COLO829 (cell line): ENCODE measurements around the gene TLE4.
"Not testable (repeated sequence)": the region's sequence is repeated elsewhere in the genome, so short reads cannot be mapped to it uniquely, and the experiment has no call there.

Experiments used
- DNase-seq: peaks from one replicate; pipeline ENCODE4 v3.0.0; 2012; ENCODE audit warnings: low spot score

Gene TLE4

DNA sequence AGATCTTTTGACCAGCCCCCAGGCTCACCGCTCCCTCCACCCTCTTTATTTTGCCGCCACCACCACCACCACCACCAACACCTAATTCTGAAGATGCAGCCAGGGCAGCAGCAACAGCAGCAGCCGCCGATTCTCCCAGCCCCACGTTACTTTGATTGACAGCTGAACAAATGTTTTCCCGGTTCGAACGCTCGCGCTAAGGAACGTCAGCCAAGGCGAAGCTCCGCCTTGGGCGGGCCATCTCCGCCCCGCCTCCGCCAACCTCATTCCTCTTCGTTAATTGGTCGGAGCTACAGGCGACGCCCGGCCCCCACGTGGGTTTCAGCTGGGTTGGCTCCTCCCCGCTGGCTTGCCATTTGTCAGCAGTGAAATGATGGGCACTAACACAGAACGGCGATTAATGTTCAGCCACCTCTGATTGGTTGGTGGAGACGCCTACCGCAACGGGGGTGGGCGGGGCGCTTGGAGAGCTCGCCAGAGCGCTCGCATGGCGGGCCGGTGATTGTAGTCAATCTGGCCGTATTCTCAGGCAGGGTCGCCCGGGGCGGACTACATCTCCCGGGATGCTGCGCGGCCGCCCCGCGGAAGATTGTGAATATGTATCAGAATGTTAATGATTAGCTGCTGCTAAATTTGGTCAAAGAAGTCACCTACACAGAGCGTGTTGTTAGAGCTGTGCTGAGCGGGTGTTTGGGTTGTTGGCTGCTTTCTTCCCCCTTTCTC lies at the start of gene TLE4:
Gene TLE4, plus strand, starts transcription at position 657 of the 723 bp plus-strand sequence. CDS start 826 bp downstream, outside the sequence.
- DNase-seq = peak; percentile 98

DNA sequence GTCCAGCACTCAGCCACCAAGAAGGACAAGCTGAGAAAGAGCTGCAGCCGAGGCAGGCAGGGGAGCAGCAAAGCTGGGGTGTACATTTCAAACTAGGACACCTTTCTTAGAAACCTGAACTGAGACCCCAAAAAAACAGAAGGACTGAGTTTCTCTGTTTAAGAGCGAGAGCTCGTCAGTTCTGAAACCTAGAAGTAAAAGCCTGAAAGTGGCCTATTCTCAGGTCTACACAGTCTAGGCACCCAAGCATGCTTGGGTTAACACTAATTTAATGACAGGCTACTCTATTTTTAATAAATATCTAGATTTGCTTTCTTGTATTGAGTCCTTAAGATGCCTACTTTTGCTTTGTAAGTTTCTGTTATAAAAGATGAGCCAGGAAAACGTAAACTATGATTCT lies 49.0 kb upstream of the TLE4 start:
- DNase-seq = no peak

DNA sequence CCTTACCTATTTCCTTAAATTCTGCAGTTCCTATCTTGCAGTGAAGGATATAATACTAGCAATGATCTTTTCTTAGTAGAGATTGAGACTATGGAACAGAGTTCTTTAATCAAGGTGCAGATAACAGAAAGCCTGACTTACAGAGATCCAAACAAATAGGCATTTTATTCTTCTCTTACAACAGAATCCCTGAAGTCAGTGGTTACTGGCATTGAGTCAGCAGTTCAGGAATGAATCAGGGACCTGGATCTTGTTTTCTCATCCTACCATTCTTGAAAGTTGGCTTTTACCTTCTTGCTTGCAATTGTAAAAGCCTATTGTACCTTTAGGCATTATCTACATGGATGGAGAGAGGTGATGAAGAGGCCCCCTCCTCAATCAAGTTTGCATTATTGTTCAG lies 47.5 kb upstream of the TLE4 start:
- peak; percentile 12 for DNase-seq

DNA sequence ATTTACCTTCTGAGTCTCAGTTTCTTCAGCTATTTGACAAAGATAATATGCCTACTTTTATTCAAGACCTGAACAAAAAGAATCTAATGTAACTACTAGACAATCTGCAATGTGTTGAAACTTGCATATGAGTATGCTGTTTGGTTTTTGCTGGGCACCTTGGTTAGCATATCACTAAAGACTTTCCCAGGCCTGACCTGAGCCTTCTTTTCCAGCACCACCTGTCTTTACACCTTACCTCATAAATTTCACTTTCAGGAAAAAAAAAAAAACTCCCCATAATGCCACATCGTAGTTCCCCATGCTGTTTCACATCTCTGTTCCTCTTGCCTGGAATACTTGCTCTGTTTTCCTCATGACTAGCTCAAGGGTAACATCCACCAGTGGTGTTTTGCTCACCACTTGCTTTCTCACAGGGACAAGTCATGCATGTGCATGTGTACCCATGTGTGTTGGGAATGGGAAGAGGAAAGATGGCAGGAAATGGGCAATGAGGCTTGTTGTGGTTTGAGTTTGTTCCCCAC lies 45.6 kb upstream of the TLE4 start:
- no peak for DNase-seq

- no peak for DNase-seq
Measured at GRCh38 chr9:79535534-79535933, 36.2 kb upstream of the TLE4 start.

DNA sequence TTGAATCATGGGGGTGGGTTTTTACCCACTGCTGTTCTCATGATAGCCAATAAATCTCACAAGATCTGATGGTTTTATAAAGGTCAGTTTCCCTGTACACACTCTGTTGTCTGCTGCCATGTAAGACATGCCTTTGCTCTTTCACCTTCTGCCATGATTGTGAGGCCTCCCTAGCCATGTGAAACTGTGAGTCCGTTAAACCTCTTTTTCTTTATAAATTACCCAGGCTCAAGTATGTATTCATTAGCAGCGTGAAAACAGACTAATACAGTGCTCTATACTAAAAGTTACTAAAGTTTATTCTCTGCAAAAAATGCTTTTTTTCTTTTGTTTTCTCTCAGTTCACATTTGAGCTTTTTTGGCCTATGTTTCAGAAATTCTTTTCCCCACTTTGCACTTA lies 33.9 kb upstream of the TLE4 start:
- DNase-seq = no peak

- no peak for DNase-seq
Measured at GRCh38 chr9:79542735-79543620, 28.8 kb upstream of the TLE4 start.

DNA sequence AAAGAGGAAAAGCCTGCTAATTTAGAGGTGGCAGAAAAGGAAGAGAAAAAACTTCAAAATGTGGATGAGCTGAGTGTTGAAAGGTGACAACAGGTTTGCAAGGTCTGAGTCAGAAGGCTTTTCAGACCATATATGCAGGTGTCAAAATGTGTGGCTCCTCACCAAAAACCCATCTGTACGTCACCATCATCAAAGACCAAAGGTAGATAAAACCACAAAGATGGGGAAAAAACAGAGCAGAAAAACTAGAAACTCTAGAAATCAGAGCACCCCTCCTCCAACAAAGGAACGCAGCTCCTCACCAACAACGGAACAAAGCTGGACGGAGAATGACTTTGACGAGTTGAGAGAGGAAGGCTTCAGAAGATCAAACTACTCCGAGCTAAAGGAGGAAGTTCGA lies 27.4 kb upstream of the TLE4 start:
- not testable (repeated sequence) for DNase-seq

- no peak for DNase-seq
Measured at GRCh38 chr9:79551586-79551985, 20.2 kb upstream of the TLE4 start.

GRCh38 chr9:79551994-79552393 lies 19.8 kb upstream of the TLE4 start:
- no peak for DNase-seq

GRCh38 chr9:79555474-79556089 lies 16.2 kb upstream of the TLE4 start:
- no peak for DNase-seq

GRCh38 chr9:79559495-79560181 lies 12.1 kb upstream of the TLE4 start:
- DNase-seq = peak; percentile 79

- DNase-seq = no peak
Measured at GRCh38 chr9:79562749-79563386, 8.9 kb upstream of the TLE4 start.

GRCh38 chr9:79564105-79564504 lies 7.7 kb upstream of the TLE4 start:
- no peak for DNase-seq

- no peak for DNase-seq
Measured at GRCh38 chr9:79565245-79565644, 6.5 kb upstream of the TLE4 start.

DNA sequence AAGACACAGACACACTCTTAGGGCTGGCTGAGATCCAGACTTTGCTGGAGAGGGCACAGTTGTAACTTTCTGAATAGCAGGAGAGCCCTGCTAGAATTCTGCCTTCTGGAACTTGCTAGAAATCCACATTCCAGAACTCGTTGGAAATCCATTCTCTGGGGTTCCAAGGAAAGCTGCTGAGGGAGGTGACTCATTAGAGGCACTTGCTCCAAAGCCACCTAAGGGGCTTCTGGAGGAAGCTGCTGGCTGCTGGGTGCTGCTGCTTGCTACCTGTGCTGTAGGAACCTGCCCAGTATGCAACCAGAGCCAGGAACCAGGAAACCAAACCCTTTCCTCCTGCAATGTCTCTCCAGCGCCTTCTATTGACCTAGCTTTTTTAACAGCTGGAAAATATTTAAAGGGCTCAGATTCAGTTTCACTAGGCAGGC lies 4.1 kb upstream of the TLE4 start:
- no peak for DNase-seq

DNA sequence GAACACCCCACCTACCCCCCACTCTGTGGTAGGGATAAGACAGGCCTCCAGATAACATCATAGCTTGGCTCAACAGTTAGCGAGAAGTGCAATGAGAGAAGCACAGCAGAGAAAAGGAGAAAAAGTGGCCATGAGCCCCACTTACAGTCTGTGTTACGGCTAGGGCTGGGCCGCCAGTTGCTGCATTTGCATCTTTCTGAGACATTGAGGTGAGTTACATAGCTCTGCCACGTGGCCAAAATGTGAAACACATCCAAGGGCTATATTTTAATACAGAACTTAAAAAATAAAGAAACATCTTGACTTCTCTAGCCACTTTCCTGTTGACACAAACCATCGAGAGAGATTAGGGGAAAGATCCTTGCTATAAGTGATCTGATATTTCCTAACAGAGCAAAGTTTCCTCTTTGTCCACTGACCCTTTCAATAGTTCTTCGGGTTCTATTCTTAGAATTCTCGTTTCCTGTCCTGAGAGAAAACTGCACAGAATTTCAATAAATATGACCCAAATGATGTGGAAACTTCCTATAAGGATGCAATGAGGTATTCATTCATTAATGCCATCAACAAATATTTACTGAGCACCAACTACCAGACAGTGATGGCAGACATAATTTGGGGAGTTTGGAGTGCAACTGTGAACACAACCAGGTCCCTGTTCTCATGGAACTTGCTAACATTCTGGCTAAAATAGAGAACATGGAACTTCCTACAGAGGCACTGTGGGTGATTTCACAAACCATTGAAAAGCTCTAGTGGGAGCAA lies 3.2 kb upstream of the TLE4 start:
- DNase-seq = no peak

DNA sequence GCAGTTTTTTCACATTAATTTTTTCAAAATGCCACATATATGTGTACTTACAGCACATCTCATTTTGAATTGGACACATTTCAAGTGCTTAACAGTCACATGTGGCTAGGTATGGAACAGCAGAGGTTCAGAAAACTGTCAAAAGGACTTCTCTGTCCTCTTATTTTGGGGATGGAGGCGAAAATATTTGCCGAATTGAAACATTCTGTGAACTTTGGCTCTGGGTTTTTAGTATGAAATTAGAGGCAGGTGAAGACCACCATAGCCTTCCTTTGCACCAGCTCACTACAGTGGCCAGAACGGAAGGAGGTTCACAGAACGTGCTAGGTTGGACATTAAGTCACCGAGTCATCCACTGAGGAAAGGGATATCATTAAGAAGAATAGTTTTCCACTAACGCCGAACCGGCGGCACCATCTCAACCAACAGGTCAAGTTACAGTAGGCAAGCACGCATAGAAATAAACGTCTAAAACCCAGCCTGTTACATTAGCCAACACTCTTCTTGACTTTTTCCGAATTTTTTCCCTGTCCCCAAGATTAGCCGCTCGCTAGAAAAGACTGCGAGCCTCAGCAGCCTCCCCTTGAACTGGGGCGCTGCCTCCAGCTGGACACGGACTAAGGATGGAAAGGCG lies 1.8 kb upstream of the TLE4 start:
- DNase-seq = no peak

DNA sequence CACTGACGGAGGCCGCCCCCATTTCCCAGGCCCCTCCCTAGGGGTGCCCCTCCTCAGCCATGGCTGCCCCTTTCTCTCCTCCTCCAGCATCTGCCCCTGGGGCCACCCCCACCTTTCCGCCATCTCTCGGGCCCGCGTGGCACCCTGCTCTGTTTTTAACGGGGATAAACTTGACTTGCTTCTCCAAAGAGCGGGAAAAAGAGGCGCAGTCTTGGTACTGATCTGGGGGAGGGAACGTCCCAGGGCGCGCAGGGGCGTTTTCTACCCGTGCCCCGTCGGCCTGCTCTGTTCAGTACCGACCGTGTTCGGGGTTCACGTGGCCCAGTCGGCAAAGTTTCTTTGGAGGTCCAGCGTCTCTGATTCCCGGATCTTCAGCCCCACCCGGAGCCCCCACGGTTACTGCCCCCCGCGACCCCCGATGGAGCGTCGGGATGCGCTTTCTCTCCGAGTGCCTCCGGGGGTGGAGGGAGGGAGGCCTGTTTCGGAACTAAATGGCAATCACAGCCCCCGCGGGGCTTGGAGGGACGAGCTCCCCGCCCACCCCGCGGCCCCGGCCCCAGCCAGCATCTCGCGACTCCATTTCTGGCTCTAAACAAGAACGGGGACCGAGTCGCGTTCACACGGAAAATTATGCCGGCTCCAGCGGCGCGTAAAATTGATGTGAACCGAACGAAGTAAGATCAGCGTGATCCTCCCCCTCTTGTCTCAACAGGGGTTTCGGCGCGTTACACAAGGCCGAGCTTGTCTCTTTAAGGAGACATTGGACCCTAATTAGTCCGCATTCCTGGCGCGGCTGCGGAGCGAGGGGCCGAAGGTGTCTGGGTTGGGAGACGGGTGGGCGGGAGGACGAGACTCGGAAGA lies 1.1 kb upstream of the TLE4 start:
- peak; percentile 26 for DNase-seq
